ENCODE results near the gene TSPAN2. TPM values are rescaled to one million over a fixed set of nuclear protein-coding genes. Genes with fewer than 3 reads are reported as not detected.

The TSPAN2 gene
- total and polyA plus RNA-seq, 12 donors = 4.0 to 17.7 (median 6.7) TPM

- ATAC-seq (no peak), DNase-seq (no peak)
- intact Hi-C loops (cut with DNase I) = loop anchor here in 2 of 10 donors (2.0 to 5.0 kb wide), 2 partner anchors 25 to 39 kb away; partner anchors contain the start of gene TSPAN2 (in 1 of the 2)
- no peak for TF ChIP-seq CTCF (IDR thresholded peaks at IDR 0.05)
- Histone ChIP-seq H3K9me3 (no peaks in the 10 kb centered on the region), H3K27me3 (no peaks in the 10 kb centered on the region), H3K27ac (peak overlapping the region in 9 of 10 donors; percentile 20 to 75 (median 59)), H3K4me1 (peaks cover 0 to 21% (median 7%) of the 10 kb centered on the region in 9 donors), H3K4me3 (no peak overlapping the region), H3K36me3 (peaks cover 0 to 15% (median 0%) of the 10 kb centered on the region in 9 donors)
- 87 to 88% methylated on average over 7 of the region's 7 CpGs for WGBS, 2 donors
Measured at GRCh38 chr1:115063228-115063901, 25.9 kb downstream of the TSPAN2 start.

- no peak overlapping the region for H3K4me3 ChIP-seq
- intact Hi-C loops (cut with DNase I) = loop anchor here in 2 of 10 donors (2.0 to 5.0 kb wide), 2 partner anchors 26 to 40 kb away; partner anchors contain the start of gene TSPAN2 (in 1 of the 2)
- 53 to 62% methylated on average over 7 of the region's 7 CpGs for WGBS, 2 donors
- peak overlapping the region in 9 of 10 donors; percentile 20 to 75 (median 59) for H3K27ac ChIP-seq
- peaks cover 0 to 22% (median 0%) of the 10 kb centered on the region in 9 donors for H3K36me3 ChIP-seq
- ATAC-seq = peak; percentile 81 to 91 (median 90)
- H3K9me3 ChIP-seq = no peaks in the 10 kb centered on the region
- TF ChIP-seq CTCF (IDR thresholded peaks at IDR 0.05) = no peak
- H3K4me1 ChIP-seq = peaks cover 0 to 18% (median 7%) of the 10 kb centered on the region in 9 donors
- peak; percentile 29 to 54 for DNase-seq
- H3K27me3 ChIP-seq = no peaks in the 10 kb centered on the region
Measured at GRCh38 chr1:115062542-115063004, 26.7 kb downstream of the TSPAN2 start.

- Histone ChIP-seq H3K4me1 (peaks cover 0 to 18% (median 7%) of the 10 kb centered on the region in 9 donors), H3K27ac (no peak overlapping the region), H3K9me3 (no peaks in the 10 kb centered on the region), H3K4me3 (no peak overlapping the region), H3K36me3 (peaks cover 0 to 34% (median 0%) of the 10 kb centered on the region in 9 donors), H3K27me3 (no peaks in the 10 kb centered on the region)
- intact Hi-C loops (cut with DNase I) = loop anchor here in 1 of 10 donors (5.0 kb wide), 1 partner anchor 42 kb away; no protein-coding TSS in a partner anchor
- DNase-seq (no peak), ATAC-seq (no peak)
- no peak for TF ChIP-seq CTCF (IDR thresholded peaks at IDR 0.05)
- WGBS, 2 donors = 59 to 82% methylated on average over 4 of the region's 4 CpGs
Measured at GRCh38 chr1:115060501-115060900, 28.8 kb downstream of the TSPAN2 start.

GRCh38 chr1:115059316-115059715, 30.0 kb downstream of the TSPAN2 start:
- DNase-seq (no peak), ATAC-seq (no peak)
- TF ChIP-seq CTCF (IDR thresholded peaks at IDR 0.05) = no peak
- H3K4me3 ChIP-seq = no peak overlapping the region
- peaks cover 0 to 34% (median 0%) of the 10 kb centered on the region in 9 donors for H3K36me3 ChIP-seq
- H3K27ac ChIP-seq = no peak overlapping the region
- H3K9me3 ChIP-seq = no peaks in the 10 kb centered on the region
- H3K27me3 ChIP-seq = no peaks in the 10 kb centered on the region
- H3K4me1 ChIP-seq = peaks cover 0 to 18% (median 7%) of the 10 kb centered on the region in 9 donors
- 41 to 45% methylated on average over 2 of the region's 2 CpGs for WGBS, 2 donors
- intact Hi-C loops (cut with DNase I) = loop anchor here in 1 of 10 donors (5.0 kb wide), 1 partner anchor 53 kb away; no protein-coding TSS in a partner anchor
